NCI-H1092 treated with DMSO at 0.1 percent for 48 hours (cell line): Measurements from ENCODE around the gene TSSK6.
A peak's percentile ranks its signal among the peaks of the same experiment; 100 is the strongest.

Experiments used
- DNase-seq: peaks from one replicate; lab custom pipeline; 2025; lab: John Stamatoyannopoulos, UW

TSSK6 gene

GRCh38 chr19:19504754-19505668 is 10.3 kb downstream of the TSSK6 start:
- DNase-seq: no peak

GRCh38 chr19:19502808-19503602 is 12.3 kb downstream of the TSSK6 start:
- DNase-seq: no peak

GRCh38 chr19:19502281-19502680 is 13.1 kb downstream of the TSSK6 start:
- DNase-seq: no peak

- DNase-seq: no peak
Measured at GRCh38 chr19:19501798-19502197, 13.6 kb downstream of the TSSK6 start.

- DNase-seq: no peak
Measured at GRCh38 chr19:19500975-19501644, 14.2 kb downstream of the TSSK6 start.

- no peak for DNase-seq
Measured at GRCh38 chr19:19499272-19499995, 15.9 kb downstream of the TSSK6 start.

- DNase-seq: no peak
Measured at GRCh38 chr19:19498255-19498991, 16.9 kb downstream of the TSSK6 start.

GRCh38 chr19:19495614-19496603 is 19.4 kb downstream of the TSSK6 start:
- no peak for DNase-seq

GRCh38 chr19:19493841-19494546 is 21.4 kb downstream of the TSSK6 start:
- DNase-seq: no peak

- no peak for DNase-seq
Measured at GRCh38 chr19:19492026-19492610, 23.2 kb downstream of the TSSK6 start.

GRCh38 chr19:19491321-19492025 is 23.9 kb downstream of the TSSK6 start:
- DNase-seq: no peak

GRCh38 chr19:19490214-19490968 is 25.0 kb downstream of the TSSK6 start:
- peak; percentile 41 for DNase-seq

- DNase-seq: no peak
Measured at GRCh38 chr19:19489804-19490204, 25.5 kb downstream of the TSSK6 start.

GRCh38 chr19:19488875-19489690 is 26.3 kb downstream of the TSSK6 start:
- DNase-seq: no peak

GRCh38 chr19:19487950-19488874 is 27.1 kb downstream of the TSSK6 start:
- no peak for DNase-seq
